Stimulated activated CD4-positive, alpha-beta T cell treated with anti-CD3 and anti-CD28 coated beads, Interleukin-2, amount 100 ng/mL, for 24 hours (primary cell): ENCODE data around the gene FIZ1.

Source experiments
- DNase-seq, 2 donors: peaks; one replicate each; pipeline ENCODE4 v3.0.0-alpha.2; 2020

The FIZ1 gene, protein sequence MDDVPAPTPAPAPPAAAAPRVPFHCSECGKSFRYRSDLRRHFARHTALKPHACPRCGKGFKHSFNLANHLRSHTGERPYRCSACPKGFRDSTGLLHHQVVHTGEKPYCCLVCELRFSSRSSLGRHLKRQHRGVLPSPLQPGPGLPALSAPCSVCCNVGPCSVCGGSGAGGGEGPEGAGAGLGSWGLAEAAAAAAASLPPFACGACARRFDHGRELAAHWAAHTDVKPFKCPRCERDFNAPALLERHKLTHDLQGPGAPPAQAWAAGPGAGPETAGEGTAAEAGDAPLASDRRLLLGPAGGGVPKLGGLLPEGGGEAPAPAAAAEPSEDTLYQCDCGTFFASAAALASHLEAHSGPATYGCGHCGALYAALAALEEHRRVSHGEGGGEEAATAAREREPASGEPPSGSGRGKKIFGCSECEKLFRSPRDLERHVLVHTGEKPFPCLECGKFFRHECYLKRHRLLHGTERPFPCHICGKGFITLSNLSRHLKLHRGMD

GRCh38 chr19:55599468-55599841 lies at the start of gene FIZ1:
TSS of gene FIZ1 (minus strand) at chr19:55599517. CDS start at chr19:55597865, 1,652 bp downstream.
- DNase-seq: peak; percentile 97

- DNase-seq: no peak
These were observed 49.4 kb upstream of the FIZ1 start for GRCh38 chr19:55648585-55649267.

DNA sequence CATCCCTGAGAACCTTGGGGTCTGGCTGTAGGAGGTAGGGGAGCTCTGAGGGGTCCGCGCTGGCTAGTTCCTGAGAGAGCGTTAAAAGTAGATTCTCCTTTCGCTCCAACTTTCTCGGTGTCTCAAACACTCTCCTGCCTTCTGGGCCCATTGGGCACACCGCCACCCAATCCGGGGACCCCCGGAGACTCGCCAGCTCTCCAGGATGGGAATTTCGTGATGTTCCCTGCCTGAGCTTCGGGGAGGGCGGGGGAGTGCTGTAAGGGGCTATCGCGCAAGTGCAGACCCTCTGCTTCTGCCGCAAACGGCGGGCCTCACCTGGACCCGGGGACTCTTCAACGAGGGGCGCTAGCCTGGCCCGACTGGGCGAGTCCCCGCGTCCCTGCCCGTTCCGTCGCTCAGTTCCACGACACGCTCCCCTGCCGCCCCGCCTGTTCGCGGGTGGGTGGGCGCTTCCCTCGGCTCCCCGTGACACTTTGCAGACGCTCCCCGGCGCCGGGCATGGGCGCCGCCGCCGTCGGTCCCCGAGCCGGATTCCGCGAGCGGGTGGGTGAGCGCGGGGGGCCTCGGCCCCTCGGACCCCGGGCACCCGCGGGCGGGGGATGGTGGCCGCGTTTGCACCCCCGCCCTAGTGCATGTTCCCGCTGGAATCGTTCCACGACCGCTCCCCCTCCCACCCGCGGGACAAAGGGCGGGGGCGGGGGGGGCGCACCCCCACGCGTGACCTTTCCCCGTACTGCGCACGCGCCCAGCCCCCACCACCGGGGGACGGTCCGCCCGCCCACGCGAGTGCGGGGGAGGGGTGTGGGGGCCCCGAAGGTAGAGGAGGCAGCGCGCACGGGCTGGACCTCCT lies 48.6 kb upstream of the FIZ1 start, which contains the start of gene CCDC106:
TSS of gene CCDC106 (plus strand) at position 481 of the 853 bp plus-strand sequence. CDS start 835 bp downstream, outside the sequence.
- DNase-seq: peak; percentile 49 to 54

- DNase-seq: no peak
These were observed 47.8 kb upstream of the FIZ1 start for GRCh38 chr19:55646889-55647731.

DNA sequence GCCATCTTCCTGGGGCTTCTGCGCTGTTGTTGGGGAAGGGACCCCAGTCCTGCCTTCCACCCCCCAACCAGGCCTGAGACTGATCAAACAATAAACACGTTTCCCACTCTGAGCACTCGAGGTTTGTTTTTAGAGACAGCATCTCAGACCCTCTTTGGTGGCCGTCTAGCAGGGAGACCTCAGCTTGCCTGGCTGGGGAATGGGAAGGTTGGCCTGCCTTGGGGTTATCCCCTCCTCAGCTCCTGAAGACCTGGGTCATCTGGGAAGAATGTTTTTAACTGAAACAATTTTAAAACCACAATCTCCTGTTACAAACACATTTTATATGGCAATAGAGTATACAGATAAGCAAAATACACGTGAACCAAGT lies 46.2 kb upstream of the FIZ1 start:
- DNase-seq: no peak

DNA sequence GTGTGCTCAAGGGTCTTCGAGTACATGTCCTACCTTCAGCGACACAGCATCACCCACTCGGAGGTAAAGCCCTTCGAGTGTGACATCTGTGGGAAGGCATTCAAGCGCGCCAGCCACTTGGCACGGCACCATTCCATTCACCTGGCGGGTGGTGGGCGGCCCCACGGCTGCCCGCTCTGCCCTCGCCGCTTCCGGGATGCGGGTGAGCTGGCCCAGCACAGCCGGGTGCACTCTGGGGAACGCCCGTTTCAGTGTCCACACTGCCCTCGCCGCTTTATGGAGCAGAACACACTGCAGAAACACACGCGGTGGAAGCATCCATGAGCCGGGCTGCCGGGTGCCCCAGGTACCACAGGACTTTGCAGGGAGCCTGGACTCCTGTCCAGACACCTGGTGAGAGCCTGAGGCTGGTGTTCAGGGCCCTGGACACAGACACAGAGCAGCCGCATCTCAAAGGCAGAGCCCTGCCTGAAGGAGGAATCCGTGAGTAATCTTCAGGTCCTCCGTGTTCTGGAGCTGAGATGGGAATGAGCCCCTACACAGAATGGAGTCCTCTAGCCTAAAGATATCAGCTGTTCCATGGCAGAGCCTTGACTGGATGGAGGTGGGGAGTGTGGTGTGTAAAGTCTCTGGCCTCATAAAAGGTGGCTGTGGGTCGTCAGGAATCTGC lies 45.7 kb upstream of the FIZ1 start:
- no peak for DNase-seq

DNA sequence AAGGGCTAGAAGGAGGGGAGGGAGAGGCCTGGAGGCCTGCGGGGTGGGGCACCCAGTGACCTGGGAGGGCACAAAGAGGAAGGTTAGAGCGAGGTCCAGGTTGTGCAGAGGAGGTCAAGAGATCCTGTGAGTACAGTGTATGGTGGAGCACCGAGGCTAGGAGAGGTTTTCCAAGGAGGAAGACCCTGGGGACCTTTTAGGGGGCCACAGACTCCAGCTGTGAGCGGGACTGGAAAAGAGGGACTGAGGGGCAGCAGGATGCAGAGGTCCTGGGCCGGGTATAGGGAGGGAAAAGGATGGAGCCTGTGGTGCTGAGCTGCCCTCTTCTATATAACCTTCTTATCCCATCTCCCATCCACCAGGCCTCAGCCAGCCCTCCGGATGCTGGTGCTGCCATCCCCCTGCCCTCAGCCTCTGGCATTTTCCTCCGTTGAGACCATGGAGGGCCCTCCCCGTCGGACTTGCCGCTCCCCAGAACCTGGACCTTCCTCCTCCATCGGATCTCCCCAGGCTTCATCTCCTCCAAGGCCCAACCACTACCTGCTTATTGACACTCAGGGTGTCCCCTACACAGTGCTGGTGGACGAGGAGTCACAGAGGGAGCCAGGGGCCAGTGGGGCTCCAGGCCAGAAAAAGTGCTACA lies 45.0 kb upstream of the FIZ1 start:
- no peak for DNase-seq

DNA sequence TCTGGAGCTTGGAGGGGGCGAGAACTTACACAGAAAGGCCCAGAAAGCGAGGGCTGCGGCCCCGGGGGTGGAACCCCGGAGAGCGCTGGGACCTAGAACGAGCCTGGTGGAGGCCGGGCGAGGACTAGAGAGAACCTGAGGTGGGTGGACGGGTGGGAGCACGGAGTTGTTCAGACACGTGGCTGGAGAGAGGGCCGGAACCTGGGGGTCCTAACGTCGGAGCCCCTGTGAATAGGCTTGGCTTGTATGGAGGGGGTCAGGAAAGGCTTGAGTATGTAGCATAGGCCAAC lies 44.5 kb upstream of the FIZ1 start:
- no peak for DNase-seq

DNA sequence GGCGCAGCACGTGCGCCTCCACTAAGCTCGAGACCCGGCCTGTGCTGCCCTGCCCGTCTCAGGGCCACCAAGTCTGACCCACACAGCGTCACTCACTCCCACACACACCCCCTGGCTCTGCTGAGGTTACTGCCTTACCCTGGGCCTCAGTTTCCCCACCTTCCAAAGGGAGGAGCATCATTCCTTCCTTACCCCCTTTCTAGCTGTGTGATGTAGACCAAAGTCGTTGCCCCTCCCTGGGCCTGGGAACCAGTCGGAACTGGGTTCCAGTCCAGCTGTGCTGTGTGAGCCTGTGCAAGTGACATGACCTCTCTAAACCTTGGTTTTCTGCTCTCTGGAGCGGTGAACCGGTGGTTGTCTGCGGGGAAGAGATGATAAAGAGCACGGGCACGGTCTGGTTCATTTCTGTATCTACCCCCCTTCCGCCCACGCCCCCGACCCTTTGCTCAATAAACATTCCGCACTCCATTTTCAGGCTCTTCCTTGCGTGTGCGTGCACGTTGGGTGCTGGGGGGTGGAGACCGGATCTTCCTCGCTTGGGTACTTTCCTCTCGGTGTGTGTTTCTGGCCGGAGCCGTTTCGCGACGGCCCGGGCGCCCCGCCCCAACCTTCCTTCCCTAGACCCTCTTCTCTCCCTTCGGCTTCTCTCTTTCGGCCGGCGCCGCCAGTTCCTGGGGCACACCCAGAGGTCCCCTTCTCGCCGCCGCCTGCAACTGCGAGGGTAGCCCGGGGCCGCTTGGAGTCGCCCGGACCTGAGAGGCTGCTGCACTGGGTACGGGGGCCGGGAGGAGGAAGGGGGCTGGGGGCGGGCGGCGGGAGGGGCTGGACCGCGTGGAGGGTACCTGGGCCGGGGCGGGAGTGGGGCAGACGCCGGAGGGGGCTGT lies 43.9 kb upstream of the FIZ1 start, which contains the start of gene ZNF581:
TSS of gene ZNF581 (plus strand) at position 647 of the 884 bp plus-strand sequence. CDS start 923 bp downstream, outside the sequence.
- DNase-seq: peak; percentile 85

- peak; percentile 50 to 51 for DNase-seq
These were observed 43.1 kb upstream of the FIZ1 start for GRCh38 chr19:55642153-55643002.

GRCh38 chr19:55641426-55642152 lies 42.3 kb upstream of the FIZ1 start:
- peak; percentile 51 for DNase-seq

- DNase-seq: peak; percentile 71 to 77
These were observed 41.5 kb upstream of the FIZ1 start, which contains the start of gene ZNF580 for GRCh38 chr19:55640577-55641425. TSS of gene ZNF580 (plus strand) at chr19:55641002. CDS start at chr19:55642509, 1,507 bp downstream.

- peak; percentile 67 to 74 for DNase-seq
These were observed 40.8 kb upstream of the FIZ1 start for GRCh38 chr19:55640043-55640576.

- peak; percentile 67 to 71 for DNase-seq
These were observed 39.6 kb upstream of the FIZ1 start for GRCh38 chr19:55638864-55639359.

GRCh38 chr19:55637534-55637933 lies 38.2 kb upstream of the FIZ1 start:
- DNase-seq: no peak

DNA sequence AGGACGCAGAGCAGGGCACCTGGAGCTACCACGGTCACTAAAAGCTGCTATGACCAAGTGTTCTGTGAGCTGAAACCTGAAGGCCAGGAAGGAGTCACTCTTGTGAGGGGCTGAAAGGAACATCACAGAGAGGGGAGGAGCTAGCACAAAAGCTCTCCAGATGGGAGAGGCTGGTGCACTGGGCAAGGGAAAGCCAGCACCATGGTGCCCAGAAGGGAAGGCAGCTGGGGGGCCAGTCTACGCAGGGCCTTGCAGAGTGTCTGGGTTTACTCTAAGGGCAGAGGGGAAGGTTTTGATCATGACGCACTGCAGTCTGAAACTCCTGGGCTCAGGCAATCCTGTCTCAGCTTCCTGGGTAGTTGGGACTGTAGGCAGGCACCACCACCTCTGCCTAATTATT lies 37.4 kb upstream of the FIZ1 start:
- no peak for DNase-seq
